Measurements from ENCODE around the gene P3H1. TPM values are rescaled to one million over a fixed set of nuclear protein-coding genes. Genes with fewer than 3 reads are reported as not detected.
"Not testable (repeated sequence)": the region's sequence is repeated elsewhere in the genome, so short reads cannot be mapped to it uniquely, and the experiment has no call there.

P3H1 gene
- polyA plus RNA-seq, 1 donor = 57.1 TPM

GRCh38 chr1:42769811-42770210 is 3.0 kb upstream of the P3H1 start:
- DNase-seq (ENCODE audit: low read depth) = no peak

DNA sequence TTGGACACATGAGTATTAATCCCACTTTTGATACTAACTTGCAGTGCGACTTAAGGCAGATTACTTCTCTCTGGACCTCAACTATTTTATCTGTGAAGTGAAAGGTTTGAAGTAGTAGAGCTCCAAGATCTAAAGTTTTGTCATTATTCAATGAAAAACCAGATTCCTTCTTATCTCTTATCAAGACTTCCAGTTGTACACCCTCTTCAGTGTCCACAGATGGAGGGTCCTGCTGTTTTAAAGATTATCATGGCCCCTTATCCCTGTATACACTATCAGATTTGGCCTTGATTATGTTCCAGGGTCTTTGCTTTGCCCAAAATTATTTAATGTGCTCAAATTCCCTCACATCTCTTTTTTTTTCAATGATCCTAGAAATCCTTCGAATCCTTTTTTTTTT is 1.3 kb upstream of the P3H1 start:
- DNase-seq (ENCODE audit: low read depth) = no peak

GRCh38 chr1:42767510-42768000 is 727 bp upstream of the P3H1 start:
- DNase-seq (ENCODE audit: low read depth) = no peak

DNA sequence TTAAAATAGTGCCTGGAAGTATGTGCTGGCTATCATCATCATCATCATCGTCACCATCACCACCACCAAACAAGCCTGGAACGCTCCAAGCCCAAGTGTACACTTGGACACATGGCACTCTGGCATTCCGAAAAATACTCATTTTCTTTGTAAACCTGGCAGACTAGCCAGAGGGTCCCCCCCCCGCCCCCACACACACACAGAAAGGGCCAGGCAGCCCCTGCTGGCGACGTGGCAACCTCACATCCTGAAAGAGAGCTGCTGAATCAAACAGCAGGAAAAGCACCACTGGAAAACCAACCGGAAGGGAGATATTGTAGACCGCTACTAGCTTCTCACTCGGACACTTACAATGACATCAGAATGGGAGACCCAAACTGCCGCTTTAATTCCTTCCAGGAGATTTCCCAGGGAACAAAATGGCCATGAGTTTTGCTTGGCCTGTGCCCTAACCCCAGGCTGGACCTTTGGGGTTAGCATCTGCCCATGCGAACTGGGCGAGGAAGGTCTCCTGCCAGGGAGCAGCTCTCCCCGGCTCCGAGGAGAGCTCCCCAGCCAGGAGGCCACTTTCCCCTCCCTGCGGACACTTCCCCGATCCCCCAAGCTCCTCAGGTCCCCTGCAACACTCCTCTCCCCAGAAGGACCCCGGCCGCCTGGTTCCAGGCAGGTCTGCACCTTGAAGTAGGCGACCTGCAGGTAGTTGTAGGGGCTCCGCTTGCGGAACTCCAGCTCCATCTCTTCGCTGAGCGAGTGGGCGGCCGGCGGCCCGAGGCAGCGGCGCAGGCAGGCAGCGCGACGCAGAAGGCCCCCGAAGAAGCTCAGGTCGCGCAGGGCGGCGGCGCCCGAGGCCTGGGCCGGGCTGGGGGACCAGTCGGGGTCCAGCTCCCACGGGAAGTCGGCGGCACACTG is 742 bp downstream of the P3H1 start:
- DNase-seq (ENCODE audit: low read depth) = no peak

DNA sequence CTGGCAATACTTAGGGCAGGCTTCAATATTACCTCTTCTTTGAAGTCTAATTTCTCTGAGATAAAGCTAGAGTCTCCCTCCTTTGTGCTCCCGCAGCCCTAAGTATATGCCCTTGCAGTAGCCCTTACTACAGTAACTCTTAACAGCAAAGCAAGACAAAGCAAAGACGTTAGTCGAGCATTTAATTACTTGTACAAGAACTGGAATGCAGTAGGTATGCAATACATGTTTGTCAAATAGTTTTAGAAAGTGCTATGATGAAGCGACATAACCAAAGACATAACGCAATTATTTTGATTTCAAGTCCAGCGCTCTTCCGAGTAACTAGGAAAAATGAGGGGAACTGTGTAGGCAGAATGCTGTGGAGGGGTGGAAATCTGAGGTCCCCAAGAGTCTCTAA is 1.6 kb downstream of the P3H1 start:
- DNase-seq (ENCODE audit: low read depth) = no peak

DNA sequence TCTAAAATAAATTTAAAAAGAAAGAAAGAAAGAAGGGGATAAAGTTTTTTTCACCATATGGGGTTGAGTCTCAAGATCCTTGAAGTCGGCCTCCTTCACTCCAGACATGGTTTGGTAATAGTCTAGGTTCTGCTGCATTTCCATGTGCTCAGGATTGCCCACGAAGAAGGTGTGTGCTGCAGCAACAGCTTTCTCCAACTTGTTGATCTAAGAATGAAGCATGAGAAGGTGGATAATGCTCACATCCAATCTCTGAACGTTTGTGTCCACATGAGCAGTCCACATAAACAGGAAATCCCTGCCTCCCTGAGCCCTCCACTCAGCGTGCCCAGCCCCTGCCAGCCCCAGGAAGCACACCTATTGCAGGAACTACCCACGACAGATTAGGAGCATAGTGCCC is 4.6 kb downstream of the P3H1 start:
- DNase-seq (ENCODE audit: low read depth) = no peak

- no peak for DNase-seq (ENCODE audit: low read depth)
Measured at GRCh38 chr1:42761567-42761966, 5.3 kb downstream of the P3H1 start.

DNA sequence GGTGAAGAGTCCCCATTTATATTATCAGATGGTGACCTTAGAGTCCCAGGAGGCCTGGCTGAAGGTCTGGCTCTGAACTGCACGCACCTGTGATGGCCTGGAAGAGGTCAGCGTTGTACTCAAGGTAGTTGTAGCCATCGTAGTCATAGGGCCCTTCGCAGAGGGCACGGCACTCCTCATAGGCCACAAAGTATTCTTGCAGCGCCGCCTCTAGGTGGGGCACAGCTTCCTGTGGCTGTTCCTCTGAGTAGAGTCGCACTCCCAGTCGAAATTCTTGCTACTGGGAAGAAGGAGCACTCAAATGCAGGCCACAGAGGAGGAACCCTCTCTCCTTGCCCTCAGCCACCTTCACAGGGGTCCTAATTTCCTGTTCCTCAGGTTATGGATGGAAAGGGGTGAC is 7.7 kb downstream of the P3H1 start:
- DNase-seq (ENCODE audit: low read depth) = no peak

DNA sequence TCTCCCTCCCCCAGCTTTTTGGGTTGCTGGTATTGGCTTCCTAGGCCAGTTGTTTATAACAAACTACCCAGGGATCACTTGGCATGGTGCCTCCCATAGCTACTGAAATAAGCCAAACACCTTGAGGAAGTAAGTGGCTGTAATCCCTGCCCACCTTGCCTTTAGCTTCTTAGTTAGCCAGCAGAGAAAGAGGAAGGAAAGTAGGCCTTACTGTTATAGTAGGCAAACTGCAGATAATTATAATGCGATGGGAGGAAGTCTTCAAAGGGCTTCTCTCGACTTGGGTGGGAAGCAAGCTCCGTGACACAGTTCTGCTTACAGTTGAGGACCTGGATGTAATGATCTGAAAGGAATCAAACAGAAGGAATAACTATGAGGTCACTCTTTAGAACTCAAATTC is 8.2 kb downstream of the P3H1 start:
- DNase-seq (ENCODE audit: low read depth) = no peak

DNA sequence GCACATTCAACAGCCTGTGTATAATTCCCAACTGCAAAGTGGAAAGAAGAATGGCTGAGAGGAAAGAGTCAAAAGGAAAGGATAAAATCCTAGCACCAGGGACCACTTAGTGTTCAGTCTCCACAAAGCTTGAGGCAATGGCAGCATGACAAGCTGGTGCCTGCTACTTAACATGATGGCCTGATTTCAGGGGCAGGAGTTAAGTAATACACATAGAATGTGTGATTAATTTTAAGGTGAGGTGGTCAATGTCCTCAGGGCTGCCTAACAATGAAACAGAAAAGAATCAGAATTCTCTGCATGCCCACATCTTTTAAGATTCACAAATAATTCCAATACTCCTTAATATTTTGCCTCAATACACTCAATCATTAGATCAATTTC is 8.9 kb downstream of the P3H1 start:
- no peak for DNase-seq (ENCODE audit: low read depth)

GRCh38 chr1:42756956-42757891 is 9.6 kb downstream of the P3H1 start:
- DNase-seq (ENCODE audit: low read depth) = no peak

- DNase-seq (ENCODE audit: low read depth) = no peak
Measured at GRCh38 chr1:42753070-42753469, 13.8 kb downstream of the P3H1 start.

DNA sequence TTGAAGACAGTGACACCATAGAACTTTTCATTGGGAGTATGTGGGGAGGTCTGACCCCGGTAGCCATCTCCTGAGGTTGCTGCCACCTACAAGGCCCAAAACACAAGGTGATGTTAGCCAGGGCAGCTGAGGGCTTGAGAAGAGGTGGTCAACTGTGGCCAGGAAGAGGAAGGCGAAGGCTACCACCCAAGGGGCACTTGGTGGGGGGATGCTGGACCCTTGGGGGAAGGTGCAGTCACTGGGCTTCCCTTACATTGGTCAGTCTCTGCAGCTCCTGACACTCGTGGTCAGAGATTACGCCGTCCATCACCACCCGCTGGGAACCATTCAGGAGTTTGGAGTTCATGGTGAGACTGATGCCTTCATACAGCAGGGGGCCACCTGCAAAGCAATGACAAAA is 14.5 kb downstream of the P3H1 start:
- DNase-seq (ENCODE audit: low read depth) = no peak

GRCh38 chr1:42751511-42752070 is 15.2 kb downstream of the P3H1 start:
- not testable (repeated sequence) for DNase-seq (ENCODE audit: low read depth)

DNA sequence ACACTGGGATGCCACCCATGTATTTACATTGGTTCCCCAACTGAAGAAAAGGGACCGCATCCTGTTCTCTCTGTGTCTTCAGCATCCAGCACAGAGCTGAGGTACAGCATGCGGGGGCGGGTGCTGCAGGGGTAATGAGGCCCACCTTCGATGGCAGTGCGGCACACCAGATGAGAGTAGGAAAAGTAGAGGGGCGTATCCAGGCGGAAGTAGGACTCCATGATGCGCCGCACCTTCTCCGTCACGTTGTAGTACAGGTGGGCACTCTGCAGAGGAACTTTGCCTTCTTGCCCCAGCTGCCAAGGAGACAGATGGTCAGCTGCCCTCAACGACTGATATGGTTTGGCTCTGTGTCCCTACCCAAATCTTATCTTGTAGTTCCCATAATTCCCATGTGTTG is 16.8 kb downstream of the P3H1 start:
- no peak for DNase-seq (ENCODE audit: low read depth)

DNA sequence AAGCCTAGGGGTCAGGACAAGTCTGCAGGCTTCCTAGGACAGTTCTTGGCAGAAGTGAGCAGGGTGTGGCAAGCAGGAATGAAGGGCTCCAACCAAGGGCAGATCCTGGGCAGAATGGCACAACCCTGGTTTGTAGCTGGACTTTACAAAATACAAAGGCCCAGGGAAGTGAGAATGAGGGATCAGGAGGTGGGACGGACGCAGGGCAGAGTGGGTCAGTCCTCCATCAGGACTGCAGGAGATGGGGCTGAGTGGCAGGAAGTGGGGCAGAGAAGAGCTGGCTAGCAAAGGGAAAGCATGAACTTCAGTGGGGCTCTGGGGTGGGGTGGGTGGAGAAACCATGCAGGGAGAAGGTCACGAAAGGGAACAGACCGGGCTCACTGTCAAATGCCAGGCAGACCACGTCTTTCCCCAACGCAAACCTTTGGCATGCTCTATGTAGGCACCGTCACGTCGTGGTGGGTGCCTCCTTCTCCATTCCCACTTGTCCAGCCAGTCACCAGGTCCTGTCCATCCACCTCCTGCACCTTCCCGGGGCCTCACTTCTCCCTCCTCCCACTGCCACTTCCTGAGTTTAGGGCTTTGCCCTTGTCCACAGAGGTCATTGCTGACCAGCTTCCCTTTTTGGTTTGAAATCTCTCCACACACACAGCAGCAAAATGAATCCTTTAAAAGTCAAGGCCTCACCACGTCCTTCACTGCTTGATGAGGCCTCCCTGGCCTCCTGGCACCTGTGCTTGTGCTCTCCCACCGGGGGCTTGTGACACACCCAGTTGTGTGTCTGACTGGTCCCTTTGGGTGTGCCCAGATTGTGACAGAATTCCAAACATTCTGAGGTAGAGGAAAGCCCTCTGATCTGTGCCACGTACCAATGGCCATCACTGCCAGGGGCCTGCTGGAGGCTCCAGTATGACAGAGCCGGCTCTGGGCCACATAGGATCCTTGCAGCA is 18.1 kb downstream of the P3H1 start:
- no peak for DNase-seq (ENCODE audit: low read depth)

DNA sequence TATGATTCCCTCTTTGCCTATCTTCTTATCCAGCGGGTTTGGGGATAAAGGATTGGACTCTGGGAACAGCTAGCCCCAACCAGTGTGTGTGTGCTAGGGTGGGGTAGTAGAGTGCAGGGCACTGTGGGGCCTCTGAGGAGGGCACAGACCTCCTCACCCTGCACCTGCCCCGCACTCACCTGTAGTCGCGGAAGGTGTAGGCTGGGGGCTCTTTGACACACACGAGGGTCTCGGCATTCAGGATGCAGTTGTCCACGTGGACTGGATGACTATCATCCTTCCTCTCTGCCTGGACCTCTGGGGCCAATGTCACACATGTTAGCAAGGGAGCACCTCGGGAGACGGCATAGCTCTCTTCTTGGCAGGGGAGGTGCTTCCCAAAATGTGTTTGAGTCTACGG is 18.8 kb downstream of the P3H1 start:
- DNase-seq (ENCODE audit: low read depth) = no peak

DNA sequence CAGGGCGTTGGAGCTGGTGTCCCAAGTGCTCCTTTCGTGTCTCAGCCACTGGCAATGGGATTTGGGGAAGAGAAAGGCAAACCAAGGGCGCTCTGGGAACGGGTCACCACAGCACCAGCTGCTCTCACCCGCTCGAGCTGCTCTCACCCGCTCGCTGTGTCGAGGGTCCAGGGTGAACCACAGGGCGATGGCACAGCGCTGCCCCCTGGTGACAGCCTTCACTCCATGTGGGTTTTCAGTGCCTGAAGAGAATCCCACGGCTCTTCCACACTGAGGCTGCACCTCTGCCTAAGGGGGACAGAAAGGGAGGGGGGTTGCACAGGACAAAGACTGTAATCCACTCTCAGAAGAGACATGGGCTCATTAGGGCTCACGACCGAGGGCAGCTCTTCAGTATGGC is 19.7 kb downstream of the P3H1 start:
- no peak for DNase-seq (ENCODE audit: low read depth)

DNA sequence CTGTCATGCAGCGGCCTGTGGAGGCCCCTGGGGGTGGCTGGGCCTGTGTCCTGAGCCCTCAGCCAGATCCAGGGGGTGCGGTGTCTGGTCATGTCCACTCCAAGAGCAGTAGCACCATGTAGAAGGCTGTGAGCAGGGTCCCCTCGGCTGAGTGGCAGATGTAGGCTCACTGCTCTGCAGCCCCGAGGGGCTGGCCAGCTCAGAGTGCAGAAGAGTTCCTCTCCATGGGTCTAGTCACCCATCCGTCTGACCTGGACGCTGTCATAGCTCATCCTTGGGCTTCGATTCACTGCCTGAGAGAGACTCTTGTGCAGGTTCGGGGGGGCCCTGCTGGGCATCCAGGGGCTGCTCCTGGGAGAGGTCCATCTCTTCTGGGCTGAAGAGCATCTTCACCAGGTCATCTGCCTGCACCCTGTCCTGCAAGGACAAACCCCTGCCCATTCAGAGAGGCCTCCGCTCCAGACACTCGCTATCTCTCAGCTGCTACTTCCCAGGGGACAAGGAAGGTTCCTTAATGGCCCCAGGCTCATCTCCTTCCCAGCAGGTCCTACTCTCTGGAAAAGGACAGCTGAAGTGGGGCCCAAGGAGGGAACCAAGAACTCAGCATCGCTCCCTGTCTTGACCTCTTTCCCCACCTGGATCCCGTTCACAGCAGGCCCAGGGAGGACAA is 20.3 kb downstream of the P3H1 start:
- no peak for DNase-seq (ENCODE audit: low read depth)

DNA sequence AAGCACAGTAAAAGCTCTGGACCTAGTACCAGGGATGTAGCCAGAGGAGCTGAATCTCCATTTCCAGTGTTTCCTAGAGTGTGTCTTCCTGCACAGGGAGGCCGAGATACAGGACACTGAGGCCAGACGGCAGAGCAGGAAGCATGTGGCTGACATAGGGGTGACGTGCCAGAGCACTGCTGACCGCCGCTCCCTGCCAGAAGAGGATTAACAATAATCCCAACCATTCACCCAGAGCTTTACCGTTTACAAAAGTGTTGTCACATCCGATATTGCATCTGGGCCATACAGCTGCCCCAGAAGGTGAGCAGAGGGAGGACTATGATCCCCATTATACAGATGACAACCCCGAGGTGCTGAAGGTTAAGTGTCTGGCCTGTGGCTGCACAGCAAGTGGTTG is 21.0 kb downstream of the P3H1 start:
- DNase-seq (ENCODE audit: low read depth) = no peak

DNA sequence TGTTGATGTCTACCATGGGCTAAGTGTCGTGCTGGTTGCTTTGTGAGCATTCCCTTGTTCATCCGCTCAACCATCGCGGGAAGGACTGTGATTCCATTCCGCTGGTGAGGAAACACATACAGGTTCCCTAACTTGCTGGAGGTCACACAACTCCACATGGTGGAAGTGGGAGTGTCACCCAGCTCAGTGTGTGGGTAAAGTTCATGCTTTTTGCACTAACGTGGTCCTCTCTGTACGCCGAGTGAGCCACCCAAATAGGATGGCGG is 22.7 kb downstream of the P3H1 start:
- DNase-seq (ENCODE audit: low read depth) = no peak
